ENCODE data around the gene RIPOR3.
"Not testable (repeated sequence)": the region's sequence is repeated elsewhere in the genome, so short reads cannot be mapped to it uniquely, and the experiment has no call there.

RIPOR3 gene

DNA sequence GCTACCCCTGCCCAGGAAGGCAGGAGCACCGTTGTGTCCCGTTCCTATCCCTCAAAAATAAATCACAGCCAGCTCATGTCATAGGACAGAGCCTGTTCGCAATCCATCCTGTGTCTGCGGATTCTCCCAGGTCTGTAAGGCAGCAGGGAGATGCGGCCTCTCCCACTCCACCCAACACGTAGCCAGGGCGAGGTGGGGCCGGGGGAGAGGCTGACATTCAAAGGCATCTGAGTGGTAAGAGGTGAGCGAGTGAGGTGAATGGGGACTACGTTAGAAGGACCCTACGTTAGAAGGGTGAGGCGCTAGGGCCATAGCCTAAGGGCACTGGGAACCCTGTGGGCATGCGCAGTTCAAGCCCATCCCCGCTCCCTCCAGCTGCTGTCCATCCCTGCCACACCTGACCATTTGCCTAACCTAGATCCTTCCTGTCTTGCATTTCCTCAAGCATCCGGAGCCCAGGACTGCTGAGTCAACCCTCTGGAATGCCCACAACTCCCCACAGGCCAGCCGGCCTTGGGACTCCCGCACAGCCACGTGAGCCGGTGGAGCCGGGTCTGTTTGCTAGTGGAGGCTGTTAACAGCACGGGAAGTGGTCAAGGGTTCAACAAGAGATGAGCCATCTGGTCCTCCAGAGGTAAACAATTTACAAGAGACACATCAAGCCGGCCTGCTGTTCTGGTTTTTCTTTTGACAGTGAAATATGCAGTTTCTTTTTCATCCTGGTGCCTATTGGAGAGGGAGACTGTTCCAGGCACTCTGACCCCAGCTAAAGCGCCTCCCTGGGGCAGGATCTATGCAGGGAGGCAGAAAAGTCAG lies 45.9 kb downstream of the RIPOR3 start:
- TF ChIP-seq, protein P1, sequence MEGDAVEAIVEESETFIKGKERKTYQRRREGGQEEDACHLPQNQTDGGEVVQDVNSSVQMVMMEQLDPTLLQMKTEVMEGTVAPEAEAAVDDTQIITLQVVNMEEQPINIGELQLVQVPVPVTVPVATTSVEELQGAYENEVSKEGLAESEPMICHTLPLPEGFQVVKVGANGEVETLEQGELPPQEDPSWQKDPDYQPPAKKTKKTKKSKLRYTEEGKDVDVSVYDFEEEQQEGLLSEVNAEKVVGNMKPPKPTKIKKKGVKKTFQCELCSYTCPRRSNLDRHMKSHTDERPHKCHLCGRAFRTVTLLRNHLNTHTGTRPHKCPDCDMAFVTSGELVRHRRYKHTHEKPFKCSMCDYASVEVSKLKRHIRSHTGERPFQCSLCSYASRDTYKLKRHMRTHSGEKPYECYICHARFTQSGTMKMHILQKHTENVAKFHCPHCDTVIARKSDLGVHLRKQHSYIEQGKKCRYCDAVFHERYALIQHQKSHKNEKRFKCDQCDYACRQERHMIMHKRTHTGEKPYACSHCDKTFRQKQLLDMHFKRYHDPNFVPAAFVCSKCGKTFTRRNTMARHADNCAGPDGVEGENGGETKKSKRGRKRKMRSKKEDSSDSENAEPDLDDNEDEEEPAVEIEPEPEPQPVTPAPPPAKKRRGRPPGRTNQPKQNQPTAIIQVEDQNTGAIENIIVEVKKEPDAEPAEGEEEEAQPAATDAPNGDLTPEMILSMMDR (IDR thresholded peaks at IDR 0.05; ENCODE audit: extremely low read depth, missing control alignments): no peak
- DNase-seq (ENCODE audit: low spot score): no peak

DNA sequence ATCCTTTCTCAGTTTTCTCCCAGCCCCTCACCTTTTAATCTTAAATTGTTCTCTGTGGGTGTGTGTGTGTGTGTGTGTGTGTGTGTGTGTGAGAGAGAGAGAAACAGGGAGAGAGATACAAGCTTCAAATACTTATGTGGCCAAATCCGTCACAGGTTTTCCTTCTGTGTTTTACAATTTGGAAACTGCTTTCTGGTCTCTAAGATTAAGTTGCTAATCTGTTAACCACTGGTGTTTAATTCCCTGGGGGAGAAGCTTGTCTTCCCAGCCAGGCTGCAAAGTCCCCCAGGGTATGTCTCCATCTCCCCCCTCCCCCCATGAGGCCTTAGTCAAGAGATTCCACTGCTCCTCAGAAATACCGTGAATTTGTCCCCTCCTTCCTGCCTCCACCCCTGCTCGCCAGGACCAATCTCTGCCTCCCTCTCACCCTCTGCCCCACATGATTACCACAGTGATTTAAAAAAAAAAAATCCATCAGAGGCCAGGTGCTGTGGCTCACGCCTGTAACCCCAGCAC lies 49.0 kb downstream of the RIPOR3 start:
- DNase-seq (ENCODE audit: low spot score): no peak
- TF ChIP-seq, protein P1 (IDR thresholded peaks at IDR 0.05; ENCODE audit: extremely low read depth, missing control alignments): no peak

DNA sequence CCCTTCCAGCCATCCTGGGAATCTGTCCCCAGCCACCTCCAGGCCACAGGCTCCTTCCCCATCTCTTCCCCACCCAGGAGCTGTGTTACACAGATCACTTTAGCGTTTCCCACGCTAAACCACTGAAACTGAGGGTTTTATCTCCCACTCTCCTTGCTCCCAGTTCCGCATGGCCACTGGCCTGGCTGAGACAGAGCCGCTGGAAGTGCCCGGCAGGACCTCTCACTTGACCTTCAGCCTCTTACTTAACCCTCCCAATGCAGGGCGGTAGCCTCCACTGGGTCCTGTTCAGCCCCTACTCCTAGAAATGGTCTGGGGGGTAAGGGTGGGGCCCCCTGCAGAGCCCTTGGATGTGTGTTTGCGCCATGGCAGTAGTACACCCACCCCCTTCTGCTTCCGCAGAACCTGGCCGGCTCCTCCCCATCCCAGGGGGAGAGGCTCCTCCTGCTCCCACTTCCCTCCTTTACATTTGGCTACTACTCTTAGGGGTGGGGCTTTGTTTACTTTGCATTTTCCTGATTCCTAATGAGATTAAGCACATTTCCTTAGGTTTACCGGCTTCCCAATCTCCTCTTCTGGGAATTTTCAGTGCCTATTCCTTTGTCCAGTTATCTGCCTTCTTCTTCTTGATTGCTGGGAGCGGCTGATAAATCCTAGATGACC lies 49.6 kb downstream of the RIPOR3 start:
- DNase-seq (ENCODE audit: low spot score): not testable (repeated sequence)

DNA sequence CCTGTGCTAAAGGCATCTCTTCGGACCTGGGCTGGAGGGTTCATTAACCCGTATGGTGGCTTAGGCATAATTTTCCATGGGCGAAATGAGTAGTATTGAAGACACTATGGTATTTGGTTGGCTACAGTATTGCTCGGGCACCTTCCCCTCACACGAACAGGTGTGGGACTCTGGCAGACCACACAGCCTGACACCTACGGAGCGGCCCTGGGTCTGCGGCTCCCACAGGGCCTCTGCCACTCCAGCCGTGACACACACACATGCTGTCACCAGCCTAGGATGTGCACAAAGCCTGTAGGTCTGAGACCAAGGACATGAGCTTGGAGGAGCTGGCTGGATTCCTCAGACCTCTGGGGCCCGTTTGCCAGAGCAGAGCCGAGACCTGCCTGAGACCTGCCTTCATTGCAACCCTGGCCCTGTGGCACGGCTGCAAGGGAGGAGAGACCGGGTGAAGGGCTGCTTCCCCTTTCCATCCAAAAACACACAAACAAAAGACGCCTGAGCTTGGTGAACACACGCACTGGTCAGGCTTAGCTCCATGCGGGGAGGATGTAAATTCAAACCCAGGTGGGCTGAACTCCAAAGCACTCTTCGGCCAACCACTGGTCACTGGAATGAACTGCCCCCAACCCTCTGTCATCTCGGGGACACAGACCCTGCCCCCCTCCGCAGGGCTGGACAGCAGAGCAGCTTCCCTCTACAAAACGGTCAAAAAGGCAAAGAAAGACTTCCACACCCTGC lies 51.2 kb downstream of the RIPOR3 start:
- DNase-seq (ENCODE audit: low spot score): not testable (repeated sequence)

DNA sequence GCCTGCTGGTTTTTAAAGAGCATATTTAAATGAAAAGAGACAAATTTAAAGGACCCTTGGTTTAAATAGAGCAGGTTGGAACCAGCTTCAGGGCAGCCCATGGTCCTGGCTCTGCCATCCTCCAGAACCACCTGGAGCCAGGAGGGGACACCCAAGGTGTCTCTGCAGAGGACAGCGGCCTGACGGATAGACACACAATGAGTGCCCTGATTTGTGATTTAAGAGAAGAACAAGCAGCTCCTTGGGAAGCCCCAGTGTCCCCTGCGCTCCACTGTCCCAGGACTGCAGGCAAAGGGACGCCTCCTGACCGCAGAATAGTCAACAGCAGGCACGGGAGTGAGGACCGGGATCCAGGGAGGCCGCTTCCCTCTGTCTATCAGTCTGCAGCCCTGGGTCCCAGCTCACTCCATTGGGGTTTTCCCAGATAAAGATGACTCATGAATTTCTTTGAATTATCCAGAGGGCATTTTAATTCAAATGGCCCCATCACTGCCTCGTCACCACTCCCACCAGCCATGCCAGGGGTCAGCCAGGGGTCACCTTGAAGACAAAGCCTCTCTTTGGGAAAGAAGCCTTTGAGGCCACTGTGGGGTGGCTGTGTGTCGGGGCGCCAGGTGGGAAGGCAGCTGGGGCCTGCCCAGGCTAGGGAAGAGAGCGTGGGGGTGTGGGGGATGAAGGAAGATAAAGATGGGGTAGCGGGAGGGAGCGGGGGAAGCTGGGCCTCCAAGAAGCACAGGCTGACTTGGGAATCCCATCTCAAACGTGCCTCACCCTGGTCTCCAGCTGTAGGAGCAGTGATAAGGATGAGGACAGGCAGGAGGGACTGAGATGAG lies 53.1 kb downstream of the RIPOR3 start:
- DNase-seq (ENCODE audit: low spot score): not testable (repeated sequence)

DNA sequence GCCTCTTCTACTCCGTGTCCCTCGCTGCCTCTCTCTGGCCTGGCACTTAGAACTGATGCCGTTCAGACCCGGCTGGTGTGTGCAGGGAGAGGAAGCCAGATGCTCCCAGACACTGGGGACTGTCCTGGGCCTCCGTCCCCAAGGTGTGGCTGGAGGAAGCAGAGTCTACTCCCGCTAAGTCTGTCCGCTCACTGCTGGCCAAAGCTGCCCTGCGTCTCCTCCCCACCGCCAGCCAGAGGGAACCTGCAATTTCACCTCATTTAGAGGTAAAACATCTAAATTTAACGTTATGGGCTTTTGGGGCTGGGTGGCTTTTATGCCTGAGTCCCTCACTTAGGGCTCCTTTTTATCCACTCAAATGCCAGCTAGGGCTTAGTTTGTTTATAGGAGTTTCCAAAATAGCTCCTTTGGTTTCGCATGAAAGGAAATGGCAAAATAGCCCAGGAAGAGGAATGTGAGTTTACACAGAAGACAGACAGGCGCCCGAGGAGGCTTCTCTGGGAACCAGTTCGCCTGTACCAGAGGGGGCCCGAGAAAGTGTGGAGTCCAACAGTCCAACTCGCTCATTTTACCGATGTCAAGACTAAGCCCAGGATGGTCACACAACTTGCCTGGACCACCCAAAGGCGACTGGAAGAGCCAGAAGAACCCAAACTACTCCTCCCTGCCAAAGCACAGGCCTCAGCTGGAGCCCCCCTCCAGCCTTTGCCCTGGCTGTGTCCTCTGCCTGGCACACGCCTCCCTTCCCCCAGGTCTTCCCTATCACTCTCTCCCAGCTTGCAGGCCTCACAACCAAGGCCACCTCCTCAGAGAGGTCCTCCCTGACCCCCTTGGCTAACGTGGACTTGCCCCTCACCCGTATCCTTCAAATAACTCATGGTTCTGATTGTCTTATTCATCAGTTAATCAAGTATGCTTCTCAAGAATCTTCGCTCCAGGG lies 54.5 kb downstream of the RIPOR3 start:
- TF ChIP-seq, protein P1 (IDR thresholded peaks at IDR 0.05; ENCODE audit: extremely low read depth, missing control alignments): no peak
- no peak for DNase-seq (ENCODE audit: low spot score)

DNA sequence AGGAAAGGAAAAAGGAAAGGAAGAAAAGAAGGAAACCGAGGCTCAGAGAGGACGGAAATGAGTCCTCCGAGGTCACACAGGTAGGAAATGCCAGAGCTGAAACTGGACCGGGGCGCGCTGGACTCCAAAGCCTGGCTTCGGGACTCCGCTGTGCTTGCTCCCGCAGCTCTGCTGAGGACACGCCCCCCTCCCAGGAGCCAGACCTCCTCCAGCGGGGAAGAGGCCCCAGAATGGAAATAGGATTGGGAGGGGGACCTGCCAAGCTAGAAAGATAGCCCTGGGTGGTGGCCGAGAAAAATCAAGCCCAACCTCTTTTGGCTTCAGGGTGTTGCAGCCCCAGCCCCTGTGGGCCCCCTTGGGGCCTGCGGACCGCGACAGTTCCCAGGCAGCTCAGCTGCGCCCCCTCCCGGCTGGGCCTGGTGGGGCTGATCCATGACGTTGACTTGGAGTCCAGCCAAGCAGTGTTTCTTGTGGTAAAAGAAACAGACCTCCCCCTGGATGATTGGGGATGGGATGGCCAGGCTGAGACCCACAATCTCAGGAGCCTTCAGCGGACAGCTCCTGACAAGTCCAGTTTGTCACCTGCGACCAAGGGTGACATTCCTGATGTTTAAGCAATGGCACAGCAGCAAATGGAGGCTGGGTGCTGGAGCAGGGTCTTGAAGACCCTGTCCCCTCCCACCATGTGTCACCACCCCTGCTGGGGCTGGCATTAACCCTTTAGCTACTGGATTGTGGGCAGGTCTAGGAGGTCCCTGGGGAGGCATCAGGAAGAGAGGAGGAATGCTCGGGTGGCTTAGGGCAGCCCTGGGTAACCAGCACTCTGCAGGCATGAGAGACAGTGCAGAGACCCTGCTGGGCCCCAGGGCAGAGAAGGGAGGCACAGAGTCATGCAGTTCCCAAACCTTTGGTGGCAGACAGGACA lies 55.4 kb downstream of the RIPOR3 start:
- TF ChIP-seq, protein P1 (IDR thresholded peaks at IDR 0.05; ENCODE audit: extremely low read depth, missing control alignments): peak; percentile 67
- DNase-seq (ENCODE audit: low spot score): peak; percentile 73

Data from GM20000 (cell line).